HG02840 (cell line): ENCODE measurements around the gene YIPF5.

ENCODE experiments used
- ATAC-seq: cut with Tn5 transposase; IDR thresholded peaks from one replicate; pipeline ENCODE4 v1.9.1; 2021; ENCODE audit warnings: mild to moderate bottlenecking, moderate library complexity, moderate number of reproducible peaks; ENCODE audit not compliant: unreplicated experiment, low FRiP score

YIPF5 gene

DNA sequence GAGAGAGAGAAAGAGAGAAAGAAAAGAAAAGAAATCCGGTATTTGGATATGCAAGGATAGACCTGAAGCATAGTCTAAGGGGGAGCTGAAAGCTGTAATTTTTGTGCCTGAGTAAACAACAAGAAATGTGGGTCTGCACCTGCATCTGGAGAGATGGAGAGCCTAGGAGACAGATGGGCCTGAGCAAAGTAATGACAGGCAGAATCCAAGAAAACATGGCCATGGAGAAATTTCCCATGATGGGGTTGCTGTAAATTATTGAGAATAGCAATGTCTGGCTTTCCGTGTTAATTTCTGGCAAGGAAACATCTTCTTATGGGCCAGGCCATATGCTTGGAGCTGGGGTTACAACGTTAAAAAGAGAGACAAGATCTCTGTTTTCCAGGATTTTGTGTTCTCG is 40.2 kb downstream of the YIPF5 start:
- ATAC-seq, result no peak

DNA sequence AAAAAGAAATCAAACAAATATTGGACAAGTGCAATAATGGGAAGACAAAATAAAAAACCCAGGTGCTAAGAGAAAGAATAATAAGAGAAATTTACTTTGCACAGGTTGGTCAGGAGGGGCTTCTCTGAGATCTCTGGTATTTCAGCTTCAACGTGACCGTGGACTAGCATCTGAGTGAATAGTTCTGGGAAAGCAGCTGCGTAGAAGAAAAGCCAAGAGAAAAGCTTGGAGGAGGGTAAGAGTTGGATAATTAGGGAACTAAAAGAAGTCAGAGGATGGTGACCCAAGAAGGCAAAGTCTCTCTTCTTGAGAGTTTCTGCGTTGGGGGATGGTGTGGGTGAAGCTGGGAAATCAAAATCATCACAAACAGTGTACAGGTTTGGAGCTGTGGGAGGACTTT is 41.6 kb downstream of the YIPF5 start:
- ATAC-seq, result no peak

DNA sequence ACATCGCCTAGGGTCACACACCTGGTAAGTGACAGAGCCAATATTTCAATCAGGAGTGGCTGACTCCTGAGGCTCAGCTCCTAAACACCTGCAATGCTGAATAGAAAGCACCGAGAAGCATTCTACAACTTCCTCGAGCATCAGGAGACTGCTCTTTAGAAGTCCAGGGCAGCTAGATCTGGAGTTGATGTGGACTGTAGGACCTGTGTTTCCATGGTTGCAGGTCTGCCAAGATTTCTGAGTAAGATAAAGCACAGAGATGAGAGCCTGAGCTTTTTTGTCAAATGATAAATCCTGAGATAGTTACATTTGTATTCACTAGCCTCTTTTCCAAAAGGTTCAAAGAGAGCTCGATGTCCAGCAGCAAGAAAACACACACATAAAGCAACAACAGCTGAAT is 43.8 kb downstream of the YIPF5 start:
- no peak for ATAC-seq

DNA sequence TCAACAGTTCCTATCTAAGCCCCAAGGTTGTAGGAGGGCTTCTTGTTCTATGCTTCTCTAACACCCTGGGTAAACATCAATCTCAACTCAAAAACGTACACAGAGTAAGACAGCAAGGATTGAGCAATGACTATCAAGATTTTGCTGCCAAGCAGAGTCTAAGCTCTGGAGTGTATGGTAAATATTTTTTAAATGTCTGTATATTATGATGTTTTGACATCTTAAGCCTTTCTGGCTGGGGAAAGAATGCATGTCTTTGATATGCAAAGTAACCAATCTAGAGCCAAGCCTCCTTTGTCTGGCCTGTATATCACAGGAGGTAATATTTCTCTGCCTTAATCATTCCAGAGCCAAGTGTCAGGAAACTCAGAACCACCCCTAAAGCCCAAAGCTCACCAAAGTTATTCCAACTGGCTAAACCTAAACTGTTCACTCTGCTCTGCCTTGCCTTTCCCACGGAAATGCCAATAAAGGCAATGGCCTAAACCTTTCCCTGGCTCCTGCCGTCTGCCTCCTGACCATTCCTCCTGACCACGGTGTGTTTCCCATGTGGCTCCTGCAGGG is 45.2 kb downstream of the YIPF5 start:
- ATAC-seq, result no peak

DNA sequence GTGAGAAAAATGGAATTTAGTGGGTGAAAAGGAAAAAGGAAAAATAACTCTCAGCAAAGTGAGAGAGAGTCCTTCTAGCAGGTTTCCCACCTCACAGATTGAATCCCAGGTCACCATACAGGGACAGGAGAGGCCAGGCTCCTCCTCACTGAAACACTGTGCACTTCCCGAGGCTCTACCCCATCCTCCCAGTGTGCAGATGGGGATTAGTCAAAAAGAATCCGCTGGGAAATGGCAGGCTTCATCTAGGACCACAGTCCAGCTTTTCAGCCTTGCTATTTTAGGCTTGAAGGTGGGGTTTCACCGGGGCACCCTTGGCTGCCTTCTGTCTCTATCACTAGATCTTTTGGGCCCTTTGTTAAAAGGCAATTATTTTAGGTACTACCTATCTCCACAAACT is 47.8 kb downstream of the YIPF5 start:
- ATAC-seq, result no peak

DNA sequence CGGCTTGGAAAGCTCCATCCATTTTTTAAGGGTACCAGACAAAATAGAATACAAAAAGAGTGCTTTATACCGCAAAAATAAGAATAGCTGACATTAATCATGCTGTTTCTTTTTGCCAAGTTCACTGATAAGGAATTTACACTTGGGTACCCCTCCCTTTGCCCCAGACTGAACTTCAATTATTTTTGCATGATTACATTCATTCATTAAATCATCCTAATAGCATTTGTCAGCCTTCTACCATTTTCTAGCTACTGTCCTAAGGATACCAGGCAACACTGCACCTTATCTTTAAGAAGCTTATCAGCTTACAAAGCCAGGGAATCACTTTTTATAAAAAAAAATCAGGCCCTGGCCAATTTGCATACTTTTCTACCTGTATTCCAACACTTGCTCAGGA is 48.4 kb downstream of the YIPF5 start:
- no peak for ATAC-seq

DNA sequence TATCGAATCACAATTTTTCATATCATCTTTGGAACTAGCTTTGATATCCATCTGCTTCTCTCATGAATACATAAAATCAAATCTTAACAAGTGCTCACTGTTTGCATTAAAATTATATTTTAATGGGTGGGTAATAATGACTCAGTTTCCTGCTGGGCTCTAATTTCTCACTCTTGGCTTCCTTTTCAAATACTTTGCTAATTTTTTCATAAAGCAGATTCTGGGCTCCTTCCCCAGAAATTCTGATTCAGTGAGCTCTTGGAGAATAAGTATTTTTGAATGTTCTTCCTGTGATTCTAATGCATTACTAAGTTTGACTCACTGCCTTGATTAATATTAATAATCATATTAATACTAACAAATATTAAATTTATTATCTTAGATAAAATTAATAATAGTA is 48.9 kb downstream of the YIPF5 start:
- ATAC-seq, result no peak

DNA sequence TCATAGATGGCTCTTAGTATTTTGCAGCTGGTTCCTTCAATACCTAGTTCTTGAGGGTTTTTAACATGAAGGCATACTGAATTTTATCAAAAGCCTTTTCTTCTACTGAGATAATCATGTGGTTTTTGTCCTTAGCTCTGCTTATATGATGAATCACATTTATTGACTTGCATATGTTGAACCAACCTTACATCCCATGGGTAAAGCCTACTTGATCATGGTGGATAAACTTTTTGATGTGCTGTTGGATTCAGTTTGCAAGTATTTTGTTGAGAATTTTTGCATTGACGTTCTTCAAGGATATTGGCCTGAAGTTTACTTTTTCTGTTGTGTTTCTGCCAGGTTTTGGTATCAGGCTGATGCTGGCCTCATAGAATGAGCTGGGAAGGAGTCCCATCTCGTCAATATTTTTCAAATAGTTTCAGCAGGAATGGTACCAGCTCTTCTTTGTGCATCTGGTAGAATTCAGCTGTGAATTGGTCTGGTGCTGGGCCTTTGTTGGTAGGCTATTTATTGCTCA is 49.7 kb downstream of the YIPF5 start:
- ATAC-seq, result no peak

DNA sequence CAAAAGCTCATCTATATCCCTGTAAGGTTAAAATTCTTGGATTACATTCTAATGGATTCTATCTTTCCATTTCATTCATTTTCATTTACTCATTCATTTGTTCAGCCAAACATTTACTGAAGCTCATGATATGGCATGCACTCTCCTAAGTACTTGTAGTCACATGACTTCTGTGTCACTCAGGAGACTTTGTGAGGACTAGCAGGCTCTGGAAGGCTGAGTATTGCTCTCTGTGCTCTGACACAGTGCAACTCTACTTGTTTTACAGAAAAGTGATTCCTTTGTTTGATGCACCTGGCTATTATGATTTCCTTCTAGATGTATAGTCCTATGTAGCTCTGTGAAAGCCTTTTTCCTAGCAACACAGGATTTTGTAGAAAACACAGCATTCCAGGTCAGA is 53.0 kb downstream of the YIPF5 start:
- ATAC-seq, result no peak

DNA sequence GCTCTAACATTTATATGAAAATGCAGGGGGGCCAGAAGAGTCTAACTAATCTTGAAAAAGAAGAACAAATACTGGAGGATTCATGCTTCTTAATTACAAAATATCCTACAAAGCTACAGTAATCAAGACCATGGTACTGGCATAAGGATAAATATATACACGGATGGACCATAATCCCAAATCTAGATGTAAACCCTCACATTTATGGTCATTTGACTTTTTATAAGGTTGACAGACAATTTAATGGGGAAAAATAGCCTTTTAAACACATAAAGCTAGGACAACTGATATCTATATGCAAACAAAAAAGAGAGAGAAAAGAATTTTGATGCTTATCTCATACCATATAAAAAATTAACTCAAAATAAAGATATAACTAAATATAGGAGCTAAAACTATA is 55.9 kb downstream of the YIPF5 start:
- no peak for ATAC-seq
